K562 (cell line): ENCODE results near the gene CPNE6. TPM values are rescaled to one million over a fixed set of nuclear protein-coding genes. Genes with fewer than 3 reads are reported as not detected.

ENCODE experiments used
- DACH1 ChIP-seq: fragments of 450-650 bp; IDR thresholded peaks from 2 replicates; pipeline ENCODE4 v1.6.1; 2018; ENCODE audit not compliant: partially characterized antibody
- DNMT1 ChIP-seq: fragments of 450-650 bp; IDR thresholded peaks from 2 replicates; pipeline ENCODE4 v1.6.1; 2016; ENCODE audit warnings: antibody characterized with exemption, mild to moderate bottlenecking
- FOXJ3 ChIP-seq: sonication (generic); formaldehyde crosslinking; IDR thresholded peaks from 2 replicates; pipeline ENCODE4 v1.4.0; 2020; ENCODE audit warnings: mild to moderate bottlenecking, missing genetic modification reagents
- HDAC3 ChIP-seq: fragments of 450-650 bp; IDR thresholded peaks from 2 replicates; pipeline ENCODE4 v1.6.1; 2018; ENCODE audit warnings: borderline replicate concordance, mild to moderate bottlenecking, moderate library complexity; ENCODE audit not compliant: partially characterized antibody
- HMGN3 ChIP-seq: IDR thresholded peaks from 2 replicates; pipeline ENCODE4 v1.6.1; 2011; ENCODE audit warnings: borderline replicate concordance, low read depth, mild to moderate bottlenecking, mixed read lengths, low read length; ENCODE audit not compliant: insufficient read length; ENCODE audit errors: extremely low read depth
- MCM5 ChIP-seq: fragments of 450-650 bp; IDR thresholded peaks from 2 replicates; pipeline ENCODE4 v1.6.1; 2016; ENCODE audit warnings: low read depth
- MIER1 ChIP-seq: fragments of 450-650 bp; IDR thresholded peaks from 2 replicates; pipeline ENCODE4 v1.6.1; 2016; ENCODE audit warnings: antibody characterized with exemption, mild to moderate bottlenecking, low read depth
- NCOA2 ChIP-seq, 2 experiments: fragments of 450-650 bp; IDR thresholded peaks; 2 replicates each; pipeline ENCODE4 v1.6.1; 2018; ENCODE audit warnings: mild to moderate bottlenecking in 2 of 2, moderate library complexity in 1 of 2; ENCODE audit not compliant: partially characterized antibody in 2 of 2
- NFYB ChIP-seq: IDR thresholded peaks from 2 replicates; pipeline ENCODE4 v1.6.1; 2011; ENCODE audit warnings: mild to moderate bottlenecking, moderate library complexity; ENCODE audit not compliant: insufficient read length; ENCODE audit errors: extremely low read depth
- STAG1 ChIP-seq: sonication (generic); formaldehyde crosslinking; IDR thresholded peaks from 2 replicates; pipeline ENCODE4 v1.5.0; 2020; ENCODE audit warnings: missing genetic modification reagents, borderline replicate concordance
- SUPT5H ChIP-seq: fragments of 450-650 bp; IDR thresholded peaks from 2 replicates; pipeline ENCODE4 v1.6.1; 2016
- TCF7L2 ChIP-seq: fragments of 150-350 bp; IDR thresholded peaks from 2 replicates; pipeline ENCODE4 v1.6.1; 2016; ENCODE audit warnings: low read depth, mild to moderate bottlenecking, low read length, moderate library complexity
- XRCC5 ChIP-seq: fragments of 200-400 bp; formaldehyde crosslinking; IDR thresholded peaks from 2 replicates; pipeline ENCODE4 v1.6.1; 2017; ENCODE audit warnings: low read depth, mild to moderate bottlenecking, low read length
- ZFX ChIP-seq: sonication (generic); formaldehyde crosslinking; IDR thresholded peaks from 2 replicates; pipeline ENCODE4 v1.8.0; 2022; ENCODE audit warnings: mild to moderate bottlenecking, missing genetic modification reagents, moderate library complexity
- ZNF146 ChIP-seq: IDR thresholded peaks from one replicate; pipeline ENCODE4 v1.6.1; 2018; ENCODE audit warnings: missing compliant biosample characterization; ENCODE audit not compliant: unreplicated experiment
- ZNF274 ChIP-seq: IDR thresholded peaks from 2 replicates; pipeline ENCODE4 v1.6.1; 2011; ENCODE audit warnings: low read depth, mild to moderate bottlenecking, low read length, moderate library complexity, borderline replicate concordance
- ZNF324 ChIP-seq: fragments of 250-450 bp; sonication (Bioruptor Pico); IDR thresholded peaks from 2 replicates; pipeline ENCODE4 v1.4.0; 2020; ENCODE audit warnings: mild to moderate bottlenecking
- ZNF707 ChIP-seq: fragments of 250-450 bp; sonication (Bioruptor Pico); conservative IDR thresholded peaks from 2 replicates; pipeline ENCODE4 v1.8.0; 2022; ENCODE audit warnings: inconsistent platforms, mild to moderate bottlenecking, moderate library complexity
- ZNF778 ChIP-seq: fragments of 450-650 bp; formaldehyde crosslinking; IDR thresholded peaks from 2 replicates; pipeline ENCODE4 v1.4.0; 2020; ENCODE audit warnings: mild to moderate bottlenecking, moderate library complexity
- ZSCAN29 ChIP-seq: fragments of 450-650 bp; IDR thresholded peaks from 2 replicates; pipeline ENCODE4 v1.6.1; 2017
- polyA plus RNA-seq, 8 experiments: library from polyadenylated mRNA; depleted of rRNA in 4 of 8; stranded (reverse) in 5 of 8; unstranded in 3 of 8; fragments of >200 nt; fragmentation: Nextera tagmentation in 2 of 8; fragmentation: Illumina TruSeq in 1 of 8; extraction: Ambion mirVana in 2 of 8; extraction: Trizol in 1 of 8; gene quantifications; 2 replicates each; pipeline versions ENCODE4 v1.2.1 to v1.2.3, GENCODE V29; 2011 to 2014; ENCODE audit warnings: inconsistent platforms in 1 of 8, missing spikeins in 1 of 8
- total RNA-seq, 7 experiments: library from RNA; depleted of rRNA in 6 of 7; stranded (reverse); fragments of >200 nt in 6 of 7; fragmentation: Illumina TruSeq in 2 of 7; extraction: Trizol in 2 of 7; gene quantifications; 2 replicates each; pipeline versions ENCODE4 v1.2.1 to v1.2.3, GENCODE V29; 2011 to 2021; ENCODE audit warnings: low replicate concordance in 1 of 7
- TF ChIP-seq, protein P1 (sequence below): sonication (generic); formaldehyde crosslinking; IDR thresholded peaks from 2 replicates; pipeline ENCODE4 v1.4.0; 2020; ENCODE audit warnings: mild to moderate bottlenecking, missing genetic modification reagents
- TF ChIP-seq, protein P2 (sequence below): sonication (generic); formaldehyde crosslinking; IDR thresholded peaks from 2 replicates; pipeline ENCODE4 v1.8.1; 2023; ENCODE audit warnings: mild to moderate bottlenecking, missing genetic modification reagents, moderate library complexity
- TF ChIP-seq, protein P3 (sequence below): sonication (generic); formaldehyde crosslinking; IDR thresholded peaks from 2 replicates; pipeline ENCODE4 v1.8.0; 2023; ENCODE audit warnings: mild to moderate bottlenecking, missing genetic modification reagents
- TF ChIP-seq, protein P4 (sequence below): fragments of 450-650 bp; formaldehyde crosslinking; IDR thresholded peaks from 2 replicates; pipeline ENCODE4 v1.4.0; 2022; ENCODE audit warnings: missing genetic modification characterization

The CPNE6 gene
- total and polyA plus RNA-seq, 9 of the 15 experiments (the other 6 are each of a cell fraction or from before 2014, with no cell fraction given), result not detected

DNA sequence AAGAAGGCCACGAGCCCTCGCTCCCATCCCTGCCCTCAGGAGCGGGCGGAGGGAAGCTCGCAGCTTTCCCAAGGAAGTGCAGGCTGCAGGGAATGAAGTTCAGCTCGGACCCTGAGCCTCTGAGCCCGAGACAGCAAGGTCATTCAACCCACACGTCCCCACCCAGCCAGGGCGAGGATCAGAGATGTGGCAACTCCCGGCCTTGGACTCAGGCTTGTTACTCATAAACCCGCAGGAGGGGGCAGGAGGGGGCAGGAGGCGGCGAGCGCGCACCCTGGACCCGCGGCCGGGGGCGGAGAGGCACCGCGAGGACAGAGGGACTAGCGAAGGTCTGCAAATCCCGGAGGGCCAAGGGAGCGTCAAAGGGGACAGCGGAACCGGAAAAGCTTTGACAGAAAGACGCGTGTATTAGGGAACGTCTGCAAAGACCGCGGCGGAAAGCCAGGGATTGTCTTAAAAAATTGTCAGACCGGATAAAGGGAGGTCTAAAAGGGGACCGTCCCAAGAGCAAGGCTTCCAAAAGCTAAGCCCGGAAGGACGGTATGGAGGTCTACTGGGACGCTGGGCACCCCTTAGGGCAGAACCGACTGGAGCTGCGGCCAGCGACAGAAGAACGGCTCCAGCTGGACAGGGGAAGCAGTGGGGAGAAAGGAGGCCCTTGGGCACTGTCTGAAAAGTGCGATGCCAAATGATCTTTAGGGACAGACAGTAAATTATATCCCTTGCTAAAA lies 42.6 kb downstream of the CPNE6 start (continued):
- TF ChIP-seq, protein P1, sequence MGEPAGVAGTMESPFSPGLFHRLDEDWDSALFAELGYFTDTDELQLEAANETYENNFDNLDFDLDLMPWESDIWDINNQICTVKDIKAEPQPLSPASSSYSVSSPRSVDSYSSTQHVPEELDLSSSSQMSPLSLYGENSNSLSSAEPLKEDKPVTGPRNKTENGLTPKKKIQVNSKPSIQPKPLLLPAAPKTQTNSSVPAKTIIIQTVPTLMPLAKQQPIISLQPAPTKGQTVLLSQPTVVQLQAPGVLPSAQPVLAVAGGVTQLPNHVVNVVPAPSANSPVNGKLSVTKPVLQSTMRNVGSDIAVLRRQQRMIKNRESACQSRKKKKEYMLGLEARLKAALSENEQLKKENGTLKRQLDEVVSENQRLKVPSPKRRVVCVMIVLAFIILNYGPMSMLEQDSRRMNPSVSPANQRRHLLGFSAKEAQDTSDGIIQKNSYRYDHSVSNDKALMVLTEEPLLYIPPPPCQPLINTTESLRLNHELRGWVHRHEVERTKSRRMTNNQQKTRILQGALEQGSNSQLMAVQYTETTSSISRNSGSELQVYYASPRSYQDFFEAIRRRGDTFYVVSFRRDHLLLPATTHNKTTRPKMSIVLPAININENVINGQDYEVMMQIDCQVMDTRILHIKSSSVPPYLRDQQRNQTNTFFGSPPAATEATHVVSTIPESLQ (CRISPR knock-in tag), result no peak
- TF ChIP-seq XRCC5 (0 out of 2 replicates have a peak, but pooled peaks have one; percentile 12), ZFX (CRISPR knock-in tag) (peak; percentile 92), TCF7L2 (no peak), NCOA2 (IDR thresholded peaks at IDR 0.05; ENCODE audit: partially characterized antibody in 2 of 2) (peak in 1 of 2 experiments; percentile 99), ZNF707 (CRISPR knock-in tag) (0 out of 2 replicates have a peak, but pooled peaks have one; percentile 15), ZNF324 (CRISPR knock-in tag) (no peak), ZNF146 (CRISPR knock-in tag) (no peak), FOXJ3 (CRISPR knock-in tag) (no peak), DNMT1 (no peak), DACH1 (peak; percentile 48), ZSCAN29 (no peak), MCM5 (no peak), MIER1 (no peak), NFYB (no peak), HDAC3 (no peak), HMGN3 (peak; percentile 28), ZNF778 (CRISPR knock-in tag) (no peak), SUPT5H (peak; percentile 78), STAG1 (CRISPR knock-in tag) (no peak), ZNF274 (no peak)
- TF ChIP-seq, protein P2, sequence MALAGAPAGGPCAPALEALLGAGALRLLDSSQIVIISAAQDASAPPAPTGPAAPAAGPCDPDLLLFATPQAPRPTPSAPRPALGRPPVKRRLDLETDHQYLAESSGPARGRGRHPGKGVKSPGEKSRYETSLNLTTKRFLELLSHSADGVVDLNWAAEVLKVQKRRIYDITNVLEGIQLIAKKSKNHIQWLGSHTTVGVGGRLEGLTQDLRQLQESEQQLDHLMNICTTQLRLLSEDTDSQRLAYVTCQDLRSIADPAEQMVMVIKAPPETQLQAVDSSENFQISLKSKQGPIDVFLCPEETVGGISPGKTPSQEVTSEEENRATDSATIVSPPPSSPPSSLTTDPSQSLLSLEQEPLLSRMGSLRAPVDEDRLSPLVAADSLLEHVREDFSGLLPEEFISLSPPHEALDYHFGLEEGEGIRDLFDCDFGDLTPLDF (CRISPR knock-in tag), result no peak
- TF ChIP-seq, protein P3, sequence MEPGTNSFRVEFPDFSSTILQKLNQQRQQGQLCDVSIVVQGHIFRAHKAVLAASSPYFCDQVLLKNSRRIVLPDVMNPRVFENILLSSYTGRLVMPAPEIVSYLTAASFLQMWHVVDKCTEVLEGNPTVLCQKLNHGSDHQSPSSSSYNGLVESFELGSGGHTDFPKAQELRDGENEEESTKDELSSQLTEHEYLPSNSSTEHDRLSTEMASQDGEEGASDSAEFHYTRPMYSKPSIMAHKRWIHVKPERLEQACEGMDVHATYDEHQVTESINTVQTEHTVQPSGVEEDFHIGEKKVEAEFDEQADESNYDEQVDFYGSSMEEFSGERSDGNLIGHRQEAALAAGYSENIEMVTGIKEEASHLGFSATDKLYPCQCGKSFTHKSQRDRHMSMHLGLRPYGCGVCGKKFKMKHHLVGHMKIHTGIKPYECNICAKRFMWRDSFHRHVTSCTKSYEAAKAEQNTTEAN (CRISPR knock-in tag), result no peak
- TF ChIP-seq, protein P4, sequence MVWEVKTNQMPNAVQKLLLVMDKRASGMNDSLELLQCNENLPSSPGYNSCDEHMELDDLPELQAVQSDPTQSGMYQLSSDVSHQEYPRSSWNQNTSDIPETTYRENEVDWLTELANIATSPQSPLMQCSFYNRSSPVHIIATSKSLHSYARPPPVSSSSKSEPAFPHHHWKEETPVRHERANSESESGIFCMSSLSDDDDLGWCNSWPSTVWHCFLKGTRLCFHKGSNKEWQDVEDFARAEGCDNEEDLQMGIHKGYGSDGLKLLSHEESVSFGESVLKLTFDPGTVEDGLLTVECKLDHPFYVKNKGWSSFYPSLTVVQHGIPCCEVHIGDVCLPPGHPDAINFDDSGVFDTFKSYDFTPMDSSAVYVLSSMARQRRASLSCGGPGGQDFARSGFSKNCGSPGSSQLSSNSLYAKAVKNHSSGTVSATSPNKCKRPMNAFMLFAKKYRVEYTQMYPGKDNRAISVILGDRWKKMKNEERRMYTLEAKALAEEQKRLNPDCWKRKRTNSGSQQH (CRISPR knock-in tag), result no peak
